Measurements from ENCODE around the gene IGF1.

IGF1 gene

GRCh38 chr12:102376181-102376747 lies 104.1 kb downstream of the IGF1 start:
- H3K4me3 ChIP-seq (ENCODE audit: low read depth, low read length): no peak overlapping the region
- no peak overlapping the region for H3K27ac ChIP-seq (ENCODE audit: extremely low read depth, low read depth, low read length)
- no peaks in the 10 kb centered on the region for H3K36me3 ChIP-seq (ENCODE audit: control insufficient read depth in 2 of 2, insufficient read depth in 1 of 2, low read length in 2 of 2)
- ChIA-PET POLR2A (no interaction called here), CTCF (no interaction called here)
- H3K4me1 ChIP-seq (ENCODE audit: control insufficient read depth, insufficient read depth, low read length): no peaks in the 10 kb centered on the region
- TF ChIP-seq ZSCAN5A (tag by site-specific recombination; IDR thresholded peaks at IDR 0.05) (no peak), ZNF610 (tag by site-specific recombination; IDR thresholded peaks at IDR 0.05; ENCODE audit: borderline replicate concordance) (no peak), ZNF23 (tag by site-specific recombination; IDR thresholded peaks at IDR 0.05; ENCODE audit: borderline replicate concordance) (no peak), SETDB1 (IDR thresholded peaks at IDR 0.05; ENCODE audit: insufficient read length, low read length) (no peak), BCL11A (tag by site-specific recombination; IDR thresholded peaks at IDR 0.05; ENCODE audit: low read depth) (no peak), OSR2 (tag by site-specific recombination; IDR thresholded peaks at IDR 0.05) (no peak), PRDM2 (tag by site-specific recombination; IDR thresholded peaks at IDR 0.05; ENCODE audit: borderline replicate concordance) (no peak), ZNF398 (tag by site-specific recombination; IDR thresholded peaks at IDR 0.05) (no peak), ZNF341 (tag by site-specific recombination; IDR thresholded peaks at IDR 0.05; ENCODE audit: low read depth) (no peak), ZNF223 (tag by site-specific recombination; IDR thresholded peaks at IDR 0.05) (no peak), ZNF510 (tag by site-specific recombination; IDR thresholded peaks at IDR 0.05; ENCODE audit: insufficient replicate concordance) (no peak), ZBTB8A (tag by site-specific recombination; IDR thresholded peaks at IDR 0.05) (no peak), GFI1B (tag by site-specific recombination; IDR thresholded peaks at IDR 0.05) (no peak), ZNF311 (tag by site-specific recombination; IDR thresholded peaks at IDR 0.05; ENCODE audit: borderline replicate concordance) (no peak), ZNF645 (tag by site-specific recombination; IDR thresholded peaks at IDR 0.05) (no peak), ZNF501 (tag by site-specific recombination; IDR thresholded peaks at IDR 0.05) (no peak), ZBTB1 (tag by site-specific recombination; IDR thresholded peaks at IDR 0.05) (no peak), ZNF366 (tag by site-specific recombination; conservative IDR thresholded peaks at IDR 0.05) (no peak)
- H3K9me3 ChIP-seq (ENCODE audit: control insufficient read depth, insufficient read depth, low read depth, low read length): no peaks in the 10 kb centered on the region

All from HEK293 (cell line).